Fibroblast of skin of right biceps (primary cell): ENCODE data around the gene PHF1.
"Not testable (repeated sequence)": the region's sequence is repeated elsewhere in the genome, so short reads cannot be mapped to it uniquely, and the experiment has no call there.

Source experiments
- DNase-seq: peaks from one replicate; pipeline ENCODE4 v3.0.0-alpha.2; 2013

Gene PHF1

DNA sequence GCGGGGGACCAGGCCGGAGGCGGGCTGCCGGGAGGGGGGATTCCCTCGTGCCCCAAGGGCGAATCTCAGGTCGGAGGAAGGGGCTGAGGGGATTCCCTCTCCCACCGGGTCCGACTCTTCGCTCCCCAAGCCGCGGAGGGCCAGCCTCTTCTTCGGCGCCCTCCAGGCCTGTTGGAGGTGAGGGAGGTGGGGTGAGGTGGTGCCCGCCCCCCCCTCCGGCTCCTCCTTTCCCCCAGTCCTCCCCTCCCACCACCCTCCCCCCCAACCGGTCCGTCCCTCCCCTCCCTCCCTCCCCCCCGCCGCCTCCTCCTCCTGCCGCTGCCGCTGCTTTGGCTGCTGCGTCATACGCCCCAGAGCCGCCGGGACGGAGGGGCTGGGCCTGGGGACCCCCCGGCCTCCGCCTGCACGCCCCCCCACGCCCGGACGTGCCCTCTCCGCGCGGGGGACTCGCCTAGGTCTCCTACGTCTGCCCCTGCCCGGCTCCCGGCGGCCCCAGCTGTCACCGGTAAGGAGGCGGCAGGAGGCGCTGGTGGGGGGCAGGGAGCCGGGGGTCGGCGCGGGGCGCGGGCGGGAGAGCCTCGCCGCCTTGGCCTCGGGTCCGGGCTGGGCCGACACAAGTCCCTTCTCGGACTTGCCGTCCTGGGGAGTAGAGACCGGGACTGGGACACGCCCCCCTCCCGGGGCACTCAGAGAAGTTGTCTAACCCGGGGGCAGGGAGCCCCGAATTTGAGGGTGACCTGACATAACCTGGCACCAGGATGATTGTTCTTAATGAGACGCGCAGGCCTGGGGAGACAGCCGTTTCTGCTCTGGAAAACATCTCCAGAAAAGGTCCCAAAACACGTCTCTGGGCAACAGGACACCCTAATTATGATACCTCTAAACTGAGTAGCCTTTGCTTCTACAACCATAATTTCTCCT is at the start of gene PHF1:
TSS of gene PHF1 (plus strand) at position 304 of the 921 bp plus-strand sequence. CDS start 1,250 bp downstream, outside the sequence.
- peak; percentile 87 for DNase-seq

DNA sequence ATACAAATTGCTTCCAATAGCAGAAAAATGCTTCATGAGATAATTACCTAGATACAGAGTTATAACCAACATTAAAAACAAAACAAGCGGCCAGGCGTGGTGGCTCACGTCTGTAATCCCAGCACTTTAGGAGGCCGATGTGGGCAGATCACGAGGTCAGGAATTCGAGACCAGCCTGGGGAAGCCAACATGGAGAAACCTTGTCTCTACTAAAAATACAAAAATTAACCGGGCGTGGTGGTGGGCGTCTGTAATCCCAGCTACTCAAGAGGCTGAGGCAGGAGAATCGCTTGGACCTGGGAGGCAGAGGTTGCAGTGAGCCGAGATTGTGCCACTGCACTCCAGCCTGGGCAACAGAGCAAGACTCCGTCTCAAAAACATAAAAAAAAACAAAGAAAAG is 47.3 kb upstream of the PHF1 start:
- DNase-seq = not testable (repeated sequence)

DNA sequence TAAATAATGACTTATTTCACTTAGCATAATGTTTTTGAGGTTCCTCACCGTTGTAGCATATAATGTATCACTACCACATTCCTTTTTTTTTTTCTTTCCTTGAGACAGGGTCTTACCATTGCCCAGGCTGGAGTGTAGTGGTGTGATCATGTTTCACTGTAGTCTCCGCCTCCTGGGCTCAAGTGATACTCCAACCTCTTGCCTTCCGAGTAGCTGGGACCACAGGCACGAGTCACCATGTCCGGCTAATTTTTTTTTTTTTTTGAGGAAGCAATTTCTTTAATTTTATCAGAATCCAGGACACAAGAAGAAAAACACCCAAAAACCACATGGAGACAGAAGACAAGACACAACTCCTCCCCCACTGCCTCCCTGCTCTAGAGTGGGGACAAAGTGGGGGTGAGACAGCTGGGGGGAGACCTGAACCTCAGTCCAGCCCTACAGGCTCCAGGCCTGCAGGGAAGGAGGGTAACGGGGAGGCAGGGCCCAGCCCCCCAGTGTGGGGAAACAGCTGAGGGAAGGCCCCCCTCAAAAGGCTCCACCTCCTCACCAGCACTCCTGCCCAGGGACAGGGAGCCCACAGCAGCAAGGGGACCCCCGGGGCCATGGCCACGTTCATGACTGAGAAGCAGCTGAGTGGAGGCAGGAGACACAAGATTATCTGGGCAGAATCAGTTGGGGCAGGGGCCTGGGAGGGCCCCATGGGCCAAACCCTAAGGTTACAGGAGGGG is 46.2 kb upstream of the PHF1 start:
- peak; percentile 65 for DNase-seq

DNA sequence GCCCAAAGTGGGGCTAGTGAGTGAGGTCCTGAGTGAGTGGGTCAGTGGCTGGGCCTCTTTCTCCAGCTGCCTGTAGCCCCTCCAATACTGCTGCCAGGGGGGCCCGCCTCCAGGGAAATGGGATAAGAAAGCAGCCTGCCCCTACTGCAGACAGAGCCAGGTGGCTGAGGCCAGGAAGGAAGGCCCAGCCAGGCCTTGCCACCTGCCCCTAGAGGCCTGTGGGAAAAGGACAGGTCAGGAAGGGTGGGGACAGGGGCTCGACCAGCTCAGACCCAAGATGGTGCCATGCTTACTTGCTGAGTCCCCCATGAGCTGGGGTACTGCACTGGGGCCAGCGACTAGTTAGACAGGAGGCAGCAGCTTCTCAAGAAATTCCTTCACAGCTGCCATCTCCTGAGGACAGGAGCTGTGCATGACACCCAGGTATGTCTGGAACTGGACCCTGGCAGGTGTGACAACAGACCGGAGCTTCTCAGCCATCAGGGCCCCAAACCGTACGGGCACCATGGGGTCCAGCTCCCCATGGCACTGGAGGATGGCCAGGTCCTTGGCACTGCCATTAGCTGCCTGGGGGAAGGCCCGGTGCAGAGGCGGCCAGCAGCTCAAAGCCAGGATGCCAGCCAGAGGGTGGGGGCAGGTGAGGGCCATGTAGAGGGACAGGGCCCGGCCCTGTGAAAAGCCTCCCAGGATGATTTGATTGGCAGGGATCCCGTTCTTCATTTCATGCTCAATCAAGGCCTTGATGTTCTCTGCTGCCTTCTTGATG is 45.4 kb upstream of the PHF1 start:
- DNase-seq = not testable (repeated sequence)

DNA sequence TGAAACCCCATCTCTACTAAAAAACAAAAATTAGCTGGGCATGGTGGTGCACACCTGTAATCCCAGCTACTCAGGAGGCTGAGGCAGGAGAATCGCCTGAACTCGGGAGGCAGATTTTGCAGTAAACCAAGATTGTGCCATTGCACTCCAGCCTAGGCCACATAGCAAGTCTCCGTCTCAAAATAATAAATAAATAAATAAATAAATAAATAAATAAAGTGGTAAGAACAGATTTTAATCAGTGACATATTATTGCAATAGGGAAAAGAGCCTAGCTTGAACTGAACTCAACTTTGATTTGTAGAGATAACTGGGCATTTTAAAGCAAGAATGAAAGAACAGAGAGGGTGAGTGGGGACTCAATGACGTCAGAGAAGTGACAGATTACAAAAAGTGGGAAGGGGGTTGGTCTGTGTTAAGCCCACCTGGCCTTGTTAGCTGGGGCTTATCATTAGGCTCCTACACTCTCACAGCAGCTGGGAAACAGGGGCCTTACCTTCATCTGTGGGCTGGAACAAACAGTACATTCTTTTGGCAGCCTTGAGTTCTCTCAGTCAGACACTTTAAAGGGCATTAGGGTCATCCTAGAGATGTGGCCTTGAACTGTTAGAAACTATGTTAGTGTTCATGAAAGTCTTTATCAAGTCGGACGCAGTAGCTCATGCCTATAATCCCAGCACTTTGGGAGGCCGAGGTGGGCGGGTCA is 43.7 kb upstream of the PHF1 start:
- DNase-seq = no peak

DNA sequence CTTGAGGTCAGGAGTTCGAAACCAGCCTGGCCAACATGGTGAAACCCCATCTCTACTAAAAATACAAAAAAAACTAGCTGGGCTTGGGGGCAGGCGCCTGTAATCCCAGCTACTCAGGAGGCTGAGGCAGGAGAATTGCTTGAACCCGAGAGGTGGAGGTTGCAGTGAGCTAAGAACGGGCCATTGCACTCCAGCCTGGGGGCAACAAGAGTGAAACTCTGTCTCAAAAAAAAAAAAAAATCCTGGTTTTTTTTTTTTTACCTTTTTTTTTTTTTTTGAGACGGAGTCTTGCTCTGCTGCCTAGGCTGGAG is 43.1 kb upstream of the PHF1 start:
- not testable (repeated sequence) for DNase-seq

DNA sequence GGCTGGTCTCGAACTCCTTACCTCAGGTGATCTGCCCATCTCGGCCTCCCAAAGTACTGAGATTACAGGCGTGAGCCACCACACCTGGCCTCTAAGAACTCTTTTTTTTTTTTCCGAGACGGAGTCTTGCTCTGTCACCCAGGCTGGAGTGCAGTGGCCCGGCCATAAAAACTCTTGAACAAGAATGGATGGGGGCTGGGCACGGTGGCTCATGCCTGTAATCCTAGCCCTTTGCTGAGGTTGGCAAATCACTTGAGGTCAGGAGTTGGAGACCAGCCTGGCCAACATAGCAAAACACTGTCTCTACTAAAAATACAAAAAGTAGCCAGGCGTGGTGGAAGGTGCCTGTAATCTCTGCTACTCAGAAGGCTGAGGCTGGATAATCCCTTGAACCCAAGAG is 38.9 kb upstream of the PHF1 start:
- DNase-seq = not testable (repeated sequence)

DNA sequence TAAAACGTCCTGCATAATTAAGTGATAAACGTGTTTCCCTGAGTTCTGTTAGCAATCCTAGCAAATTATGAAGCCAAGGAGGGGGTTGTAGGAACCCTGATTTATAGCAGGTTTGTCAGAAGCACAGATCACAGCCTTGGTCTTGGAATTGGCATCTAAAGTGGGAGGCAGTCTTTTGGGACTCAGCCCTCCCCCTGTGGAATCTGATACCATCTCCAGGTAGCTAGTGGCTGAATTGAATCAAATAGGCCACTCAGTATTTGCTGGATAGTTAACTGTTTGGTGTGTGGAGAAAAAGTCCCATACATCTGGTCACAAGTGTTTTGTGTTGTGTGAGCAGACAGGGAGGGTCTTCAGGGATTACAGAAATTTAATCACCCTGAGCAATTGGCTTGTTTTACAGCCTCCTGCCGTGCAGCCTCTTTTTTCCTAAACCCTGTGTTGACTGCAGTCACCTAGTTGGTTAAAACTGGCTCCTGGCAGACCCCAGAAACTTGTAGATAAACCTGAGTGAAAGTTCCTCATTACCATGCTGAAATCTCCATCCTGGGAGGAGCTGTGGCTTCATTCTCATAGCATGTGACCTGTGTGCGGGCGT is 38.2 kb upstream of the PHF1 start:
- no peak for DNase-seq

DNA sequence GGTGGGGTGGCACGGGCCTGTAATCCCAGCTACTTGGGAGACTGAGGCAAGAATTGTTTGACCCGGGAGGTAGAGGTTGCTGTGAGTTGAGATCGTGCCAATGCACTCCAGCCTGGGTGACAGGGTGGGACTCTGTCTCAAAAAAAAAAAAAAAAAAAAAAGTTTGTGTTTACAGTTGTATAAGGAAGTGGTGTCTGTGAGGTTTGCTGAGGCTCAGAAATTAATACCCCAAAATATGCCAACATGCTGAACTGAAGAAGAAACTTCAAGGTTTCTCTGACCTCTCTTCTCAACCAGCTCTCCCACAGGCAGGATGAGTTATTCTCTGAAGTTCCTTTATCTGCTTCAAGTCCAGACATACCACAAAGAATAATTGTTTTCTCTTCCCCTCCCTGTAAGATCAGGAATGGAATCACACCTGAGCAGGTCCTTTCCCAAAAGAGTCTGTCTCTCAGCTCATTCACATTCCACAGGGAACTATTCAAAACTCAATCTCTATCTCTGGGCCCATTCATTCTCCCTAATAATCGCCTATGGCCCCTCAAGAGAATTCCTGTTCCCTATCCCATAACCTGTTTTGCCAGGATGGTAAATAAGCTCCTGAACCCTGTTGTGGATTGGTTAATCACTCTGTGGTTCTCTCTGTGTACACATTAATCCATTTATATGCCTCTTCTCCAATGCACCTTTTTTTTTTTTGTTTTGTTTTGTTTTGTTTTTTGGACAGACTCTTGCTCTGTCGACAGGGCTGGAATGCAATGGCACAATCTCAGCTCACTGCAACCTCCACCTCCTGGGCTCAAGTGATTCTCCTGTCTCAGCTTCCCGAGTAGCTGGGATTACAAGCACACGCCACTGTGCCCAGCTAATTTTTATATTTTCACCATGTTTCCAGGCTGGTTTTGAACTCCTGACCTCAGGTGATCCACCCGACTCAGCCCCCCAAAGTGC is 36.6 kb upstream of the PHF1 start:
- DNase-seq = no peak

DNA sequence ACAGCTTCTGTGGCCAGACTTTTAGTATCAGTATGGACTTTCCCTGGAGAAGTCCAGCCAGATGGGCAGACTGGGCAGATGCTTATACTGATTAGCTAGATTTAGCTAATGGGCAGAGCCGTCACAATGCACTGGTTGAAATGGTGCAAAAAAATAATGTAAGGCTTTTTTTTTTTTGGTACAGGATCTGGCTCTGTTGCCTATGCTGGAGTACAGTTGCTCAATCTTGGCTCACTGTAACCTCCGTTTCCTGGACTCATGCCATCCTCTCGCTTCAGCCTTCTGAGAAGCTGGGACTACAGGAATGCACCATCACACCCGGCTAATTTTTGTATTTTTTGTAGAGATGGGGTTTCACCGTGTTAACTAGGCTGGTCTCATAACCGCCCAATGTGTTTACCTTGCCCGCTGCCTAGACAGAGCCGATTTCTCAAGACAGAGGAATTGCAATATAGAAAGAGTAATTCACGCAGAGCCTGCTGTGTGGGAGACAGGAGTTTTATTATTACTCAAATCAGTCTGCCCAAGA is 35.6 kb upstream of the PHF1 start:
- DNase-seq = peak; percentile 84

DNA sequence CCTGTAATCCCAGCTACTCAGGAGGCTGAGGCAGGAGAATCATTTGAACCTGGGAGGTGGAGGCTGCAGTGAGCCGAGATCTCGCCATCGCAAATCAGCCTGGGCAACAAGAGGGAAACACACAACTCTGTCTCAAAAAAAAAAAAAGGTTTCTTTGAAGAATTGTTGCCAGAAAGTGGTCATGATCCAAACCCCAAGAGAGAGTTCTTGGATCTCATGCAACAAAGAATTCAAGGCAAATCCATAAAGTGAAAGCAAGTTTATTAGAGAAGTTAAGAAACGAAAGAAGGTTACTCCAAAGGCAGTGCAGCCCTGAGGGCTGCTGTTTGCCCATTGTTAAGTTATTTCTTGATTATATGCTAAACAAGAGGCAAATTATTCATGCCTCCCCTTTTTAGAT is 33.6 kb upstream of the PHF1 start:
- no peak for DNase-seq

DNA sequence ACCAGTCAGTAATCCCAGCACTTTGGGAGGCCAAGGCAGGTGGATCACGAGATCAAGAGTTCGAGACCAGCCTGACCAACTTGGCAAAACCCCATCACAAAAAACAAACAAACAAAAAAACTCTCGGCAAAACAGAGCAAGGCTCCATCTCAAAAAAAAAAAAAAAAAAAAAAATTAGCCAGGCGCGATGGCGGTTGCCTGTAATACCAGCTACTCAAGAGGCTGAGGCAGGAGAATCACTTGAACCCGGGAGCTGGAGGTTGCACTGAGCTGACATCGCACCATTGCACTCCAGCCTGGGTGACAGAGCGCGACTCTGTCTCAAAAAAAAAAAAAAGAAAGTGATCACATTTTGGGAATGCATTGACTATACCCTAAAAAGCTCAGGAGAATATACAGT is 31.6 kb upstream of the PHF1 start:
- not testable (repeated sequence) for DNase-seq

DNA sequence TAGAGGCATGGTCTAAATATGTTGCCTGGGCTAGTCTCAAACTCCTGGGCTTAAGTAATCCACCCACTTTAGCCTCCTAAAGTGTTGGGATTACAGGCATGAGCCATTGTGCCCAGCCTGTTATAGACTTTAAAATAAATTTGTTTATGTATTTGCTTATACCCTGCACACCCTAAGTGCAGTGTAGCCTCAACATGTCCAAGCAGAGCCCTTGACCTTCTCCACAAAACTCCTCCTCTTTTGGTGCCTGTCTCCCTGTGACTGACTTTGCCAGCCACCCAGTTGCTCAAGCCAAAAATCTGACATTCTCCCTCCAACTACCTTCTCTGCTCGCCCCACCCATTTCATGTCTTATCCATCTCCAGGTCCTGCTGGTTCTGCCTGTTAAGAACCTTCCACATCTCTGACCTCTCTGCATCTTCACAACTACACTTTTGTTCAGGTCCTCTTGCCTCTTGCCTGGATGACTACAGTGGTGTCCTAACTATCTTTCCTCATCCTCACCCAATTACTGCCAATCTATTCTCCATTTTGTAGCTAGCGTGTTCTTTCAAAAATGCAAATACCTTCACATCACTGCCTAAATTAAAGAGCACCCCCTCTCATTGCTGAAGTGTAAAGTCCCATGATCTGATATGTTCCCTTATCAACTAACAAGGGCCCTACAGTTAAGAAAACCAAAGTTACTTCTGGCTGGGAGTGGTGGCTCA is 30.4 kb upstream of the PHF1 start:
- no peak for DNase-seq

DNA sequence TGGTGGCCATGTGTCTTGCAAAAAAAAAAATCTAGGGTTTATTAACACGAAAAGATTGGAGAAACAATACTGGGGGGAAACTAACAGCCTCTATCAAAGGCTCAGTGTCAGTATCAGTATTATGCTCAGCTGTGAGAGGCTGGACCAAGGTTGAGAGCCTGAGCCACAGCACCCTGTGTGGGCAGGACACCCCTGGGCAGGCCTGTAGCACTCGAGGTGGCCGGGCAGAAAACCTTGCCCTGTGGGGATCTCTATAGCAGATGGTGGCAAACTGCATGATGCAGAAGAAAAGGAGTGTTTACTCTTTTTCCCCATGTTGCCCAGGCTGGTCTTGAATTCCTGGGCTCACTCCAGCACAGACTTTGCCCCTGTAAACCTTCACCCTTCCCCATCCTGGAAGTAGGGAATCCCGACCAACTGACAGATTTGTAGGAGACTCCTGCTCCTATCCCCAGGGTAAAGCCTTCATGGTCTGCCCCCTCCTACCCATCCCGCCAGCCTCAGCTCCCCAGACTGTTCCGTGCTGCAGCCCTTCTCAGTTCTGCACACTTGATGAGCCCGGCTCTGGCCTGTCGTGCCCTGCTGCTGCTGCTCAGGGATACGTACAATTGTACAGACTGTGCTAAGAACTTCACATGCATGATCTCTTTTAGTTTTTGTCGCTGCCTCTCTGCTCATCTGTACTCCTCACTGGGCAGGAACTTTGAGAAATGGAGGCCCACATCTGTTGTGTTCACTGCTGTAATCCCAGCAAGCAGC is 27.2 kb upstream of the PHF1 start:
- no peak for DNase-seq

DNA sequence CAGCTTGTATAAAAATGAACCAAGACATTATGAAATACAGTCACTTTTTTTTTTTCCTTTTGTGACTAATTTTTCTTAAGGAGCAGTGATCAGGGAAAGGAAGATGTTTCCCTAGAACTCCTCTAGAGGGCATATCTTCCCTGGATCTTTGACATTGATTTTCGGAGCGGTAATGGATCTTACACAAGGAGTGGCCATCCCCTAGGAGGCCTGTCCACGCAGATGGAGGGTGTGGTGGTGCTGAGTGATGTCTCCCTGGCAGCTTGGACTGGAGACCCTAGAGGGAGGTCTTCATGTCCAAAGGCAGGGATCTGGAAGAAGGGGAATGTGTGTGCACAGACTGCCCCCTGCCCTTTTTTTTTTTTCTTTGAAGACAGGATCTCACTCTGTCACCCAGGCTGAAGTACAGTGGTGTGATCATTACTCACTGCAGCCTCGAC is 26.2 kb upstream of the PHF1 start:
- DNase-seq = peak; percentile 72

DNA sequence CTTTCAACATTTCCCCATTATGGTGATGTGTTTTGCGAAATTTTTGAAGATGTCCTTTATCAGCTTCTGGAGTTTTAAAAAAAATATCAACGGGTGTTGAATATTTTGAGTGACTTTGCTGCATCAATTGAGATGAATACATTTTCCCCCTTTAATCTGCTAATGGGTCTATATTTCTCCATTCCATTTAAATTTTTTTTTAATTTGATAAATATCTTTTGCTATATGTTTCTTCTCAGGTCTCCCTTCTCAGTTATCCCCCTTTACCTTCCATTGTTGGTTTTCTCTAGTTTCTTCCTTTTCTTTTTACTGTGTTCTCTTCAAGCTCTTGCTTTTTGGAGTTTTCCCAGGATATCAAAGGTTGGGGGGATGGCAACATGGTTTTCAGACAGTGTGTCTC is 20.6 kb upstream of the PHF1 start:
- DNase-seq = no peak

DNA sequence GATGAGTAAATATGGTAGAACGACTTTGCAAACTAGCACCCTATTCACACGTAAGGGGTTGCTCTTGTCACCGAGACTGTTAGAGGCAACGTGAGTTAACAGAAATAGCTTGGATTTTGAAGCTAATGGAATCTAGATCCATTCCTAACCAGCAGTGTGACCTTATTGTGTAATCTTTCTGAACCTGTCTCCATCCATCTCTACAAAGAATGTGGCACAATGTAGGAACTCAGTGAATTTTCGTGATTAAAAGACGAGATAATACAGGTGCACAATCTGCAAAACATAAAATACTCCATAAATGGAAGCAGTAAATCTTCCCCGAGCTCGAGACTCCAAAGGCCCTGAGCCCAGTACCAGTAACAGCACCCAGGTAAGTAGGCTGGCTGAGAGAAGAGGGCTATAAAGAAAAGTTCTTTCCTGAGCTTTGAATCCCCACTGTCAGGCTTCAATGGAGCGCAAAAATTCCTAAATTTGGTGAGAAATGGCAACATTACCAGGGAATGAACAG is 20.0 kb upstream of the PHF1 start:
- DNase-seq = no peak

DNA sequence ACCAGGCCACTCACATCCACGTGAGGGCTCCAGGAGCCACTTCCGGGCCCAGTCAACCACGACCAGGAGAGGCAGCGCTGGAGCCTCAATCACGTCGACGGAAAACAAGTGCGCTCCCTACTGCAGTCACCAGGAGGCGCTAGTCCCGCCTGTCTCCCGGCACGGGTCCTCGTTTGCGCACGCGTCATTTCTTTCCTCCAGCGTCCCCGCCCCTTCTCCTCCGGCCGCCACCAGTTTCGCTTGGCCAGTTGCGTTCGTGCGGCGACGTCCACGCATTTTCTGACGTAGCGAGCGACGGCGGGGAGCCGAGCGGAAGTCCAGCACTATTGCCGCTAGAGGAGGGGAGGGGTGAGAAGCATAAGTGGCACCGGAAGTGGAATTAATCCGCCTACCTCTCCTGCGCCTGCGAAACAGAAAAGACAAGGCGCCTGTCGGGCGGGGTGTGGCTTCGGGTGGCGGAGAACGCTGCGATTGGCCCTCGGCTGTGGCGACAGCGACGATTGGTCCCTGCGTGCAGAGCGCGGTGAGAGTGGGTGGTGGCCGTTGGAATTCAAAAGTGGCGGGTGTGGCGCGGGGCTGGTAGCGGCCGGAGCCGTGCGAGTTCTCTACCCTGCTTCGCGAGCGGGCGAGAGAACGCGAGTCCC is 19.4 kb upstream of the PHF1 start, which contains the start of gene KIFC1:
TSS of gene KIFC1 (plus strand) at position 546 of the 644 bp plus-strand sequence. CDS start 163 bp downstream, outside the sequence.
- DNase-seq = peak; percentile 100
